HL-60 (cell line): ENCODE results near the gene PLSCR3.
A peak's percentile ranks its signal among the peaks of the same experiment; 100 is the strongest.

Source experiments
- DNase-seq, 2 experiments: peaks; one replicate each; pipeline ENCODE4 v3.0.0-alpha.2; 2010 to 2020; ENCODE audit warnings: low read depth in 1 of 2, low spot score in 1 of 2
- H3K27ac ChIP-seq: fragments of 250-450 bp; sonication (Bioruptor Pico); replicated peaks from 2 replicates; pipeline ENCODE4 v1.5.1; 2020; ENCODE audit warnings: mild to moderate bottlenecking, moderate library complexity
- H3K27me3 ChIP-seq: fragments of 250-450 bp; sonication (Bioruptor Pico); 2 replicates; pipeline ENCODE4 v1.5.1; 2021; ENCODE audit warnings: mild to moderate bottlenecking, moderate library complexity; ENCODE audit not compliant: insufficient read depth, poor library complexity, severe bottlenecking
- H3K4me3 ChIP-seq: replicated peaks from 2 replicates; pipeline ENCODE4 v1.5.1; 2011; ENCODE audit warnings: mild to moderate bottlenecking, control low read depth, low read length; ENCODE audit not compliant: insufficient read depth
- CTCF ChIP-seq: IDR thresholded peaks from one replicate; pipeline ENCODE4 v1.5.1; 2011; ENCODE audit warnings: low read length, control low read depth, inconsistent platforms; ENCODE audit not compliant: insufficient read depth
- GABPA ChIP-seq: IDR thresholded peaks from 2 replicates; pipeline ENCODE4 v1.6.1; 2012; ENCODE audit warnings: low read depth
- POLR2AphosphoS5 ChIP-seq: IDR thresholded peaks from 2 replicates; pipeline ENCODE4 v1.6.1; 2012; ENCODE audit warnings: low read depth
- REST ChIP-seq: IDR thresholded peaks from 2 replicates; pipeline ENCODE4 v1.6.1; 2012; ENCODE audit warnings: low read depth; ENCODE audit not compliant: insufficient replicate concordance
- SPI1 ChIP-seq: IDR thresholded peaks from 2 replicates; pipeline ENCODE4 v1.6.1; 2012; ENCODE audit warnings: low read depth, mild to moderate bottlenecking, borderline replicate concordance

PLSCR3 gene

GRCh38 chr17:7441266-7441665 is 46.9 kb upstream of the PLSCR3 start:
- no peak overlapping the region for H3K4me3 ChIP-seq

GRCh38 chr17:7440834-7441195 is 46.5 kb upstream of the PLSCR3 start:
- Histone ChIP-seq H3K4me3 (no peak overlapping the region), H3K27me3 (peaks cover 8% of the 10 kb centered on the region), H3K27ac (no peak overlapping the region)
- DNase-seq = no peak
- TF ChIP-seq POLR2AphosphoS5 (no peak), CTCF (no peak), GABPA (no peak), SPI1 (no peak), REST (no peak)

More at GRCh38 chr17:7441266-7441665, 46.9 kb upstream of the PLSCR3 start:
- H3K27me3 ChIP-seq = peaks cover 8% of the 10 kb centered on the region
- TF ChIP-seq POLR2AphosphoS5 (no peak), REST (no peak), CTCF (no peak), GABPA (no peak), SPI1 (no peak)
- no peak for DNase-seq
- H3K27ac ChIP-seq = no peak overlapping the region

DNA sequence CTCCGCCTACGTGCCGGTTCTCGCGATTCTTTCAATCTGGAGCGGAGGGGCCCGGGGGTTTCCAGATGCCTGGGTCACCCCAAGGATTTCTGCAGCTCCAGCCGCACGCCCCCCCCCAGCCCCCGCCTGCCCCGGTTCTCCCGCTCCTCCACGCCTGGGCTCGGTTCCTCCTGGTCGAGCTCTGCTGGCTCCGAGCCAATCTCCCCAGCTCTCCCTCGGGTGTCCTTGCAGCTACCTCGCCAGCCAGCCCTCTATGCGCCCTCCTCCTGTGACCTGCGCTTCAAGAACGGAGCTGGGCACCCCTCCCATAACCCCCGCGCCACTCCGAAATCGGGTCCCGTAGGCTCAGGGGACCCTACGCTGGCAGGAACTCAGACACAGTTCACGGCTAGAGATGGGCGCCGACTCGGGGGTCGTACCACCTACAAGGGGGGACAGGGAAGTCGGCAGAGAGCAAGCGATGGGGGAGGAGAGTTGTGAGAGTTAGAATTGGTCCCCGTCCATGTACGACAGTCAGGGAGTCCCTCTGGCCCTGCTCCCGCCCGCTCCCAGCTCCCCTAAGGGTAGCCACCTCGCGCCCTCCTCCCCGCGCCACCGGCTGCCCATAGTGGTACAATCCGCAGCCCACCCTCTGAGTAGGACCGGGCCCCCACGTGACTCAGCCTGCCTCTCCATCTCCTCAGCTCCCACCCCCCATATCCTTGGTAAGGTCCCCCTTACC is 45.9 kb upstream of the PLSCR3 start:
- Histone ChIP-seq H3K27me3 (peaks cover 8% of the 10 kb centered on the region), H3K27ac (no peak overlapping the region), H3K4me3 (peak overlapping the region; percentile 16)
- DNase-seq = peak in 1 of 2 experiments; percentile 46
- TF ChIP-seq POLR2AphosphoS5 (no peak), GABPA (no peak), REST (no peak), CTCF (no peak), SPI1 (no peak)
